CD4-positive, CD25-positive, alpha-beta regulatory T cell (primary cell): ENCODE results near the gene CCDC187. TPM values are rescaled to one million over a fixed set of nuclear protein-coding genes. Genes with fewer than 3 reads are reported as not detected.

ENCODE experiments used
- ATAC-seq, 2 donors: fragments of 150-1000 bp; cut with Tn5 transposase; one replicate each; pipeline ENCODE4 v1.10.0; 2021; ENCODE audit warnings: low read depth in 2 of 2, moderate number of reproducible peaks in 2 of 2, moderate library complexity in 1 of 2
- DNase-seq, 3 donors: peaks; one replicate each; pipeline versions ENCODE4 v3.0.0 to v3.0.0-alpha.2; 2012 to 2022; ENCODE audit warnings: mixed read lengths in 1 of 3
- H3K27ac ChIP-seq: one replicate; pipeline ENCODE4 v1.7.0; 2013; ENCODE audit warnings: mild to moderate bottlenecking, low read length; ENCODE audit not compliant: insufficient read depth, poor library complexity, severe bottlenecking
- H3K27me3 ChIP-seq: one replicate; pipeline ENCODE4 v1.7.0; 2013; ENCODE audit warnings: low read length; ENCODE audit not compliant: control insufficient read depth, insufficient read depth
- H3K36me3 ChIP-seq: one replicate; pipeline ENCODE4 v1.7.0; 2013; ENCODE audit warnings: mild to moderate bottlenecking, low read length, moderate library complexity; ENCODE audit not compliant: control insufficient read depth, insufficient read depth
- H3K4me1 ChIP-seq: 2 replicates; pipeline ENCODE4 v1.7.0; 2013; ENCODE audit warnings: mild to moderate bottlenecking, low read length; ENCODE audit not compliant: insufficient read depth, control insufficient read depth, poor library complexity, severe bottlenecking
- H3K4me3 ChIP-seq: one replicate; pipeline ENCODE4 v1.7.0; 2013; ENCODE audit warnings: low read depth, mild to moderate bottlenecking, low read length, moderate library complexity
- H3K9me3 ChIP-seq, 2 experiments: 1 replicate in 1 of 2; 2 replicates in 1 of 2; pipeline ENCODE4 v1.7.0; 2013; ENCODE audit warnings: low read length in 2 of 2, mild to moderate bottlenecking in 1 of 2, moderate library complexity in 1 of 2; ENCODE audit not compliant: control insufficient read depth in 2 of 2
- H3K27ac Mint-ChIP-seq, 3 donors: one replicate each; pipeline ENCODE4 v1.8.0; 2020 to 2022; ENCODE audit warnings: mild to moderate bottlenecking in 3 of 3, mixed read lengths in 3 of 3, moderate library complexity in 2 of 3
- H3K27me3 Mint-ChIP-seq: one replicate; pipeline ENCODE4 v1.8.0; 2022; ENCODE audit warnings: mild to moderate bottlenecking, mixed read lengths
- H3K36me3 Mint-ChIP-seq: one replicate; pipeline ENCODE4 v1.8.0; 2020; ENCODE audit warnings: mixed read lengths
- H3K4me1 Mint-ChIP-seq, 4 donors: one replicate each; pipeline ENCODE4 v1.8.0; 2020 to 2022; ENCODE audit warnings: mixed read lengths in 4 of 4, mild to moderate bottlenecking in 1 of 4
- H3K4me3 Mint-ChIP-seq, 4 donors: one replicate each; pipeline ENCODE4 v1.8.0; 2020 to 2022; ENCODE audit warnings: mild to moderate bottlenecking in 4 of 4, mixed read lengths in 4 of 4, moderate library complexity in 3 of 4
- H3K9me3 Mint-ChIP-seq, 7 donors: one replicate each; pipeline ENCODE4 v1.8.0; 2020 to 2022; ENCODE audit warnings: mixed read lengths in 7 of 7, mild to moderate bottlenecking in 3 of 7, moderate library complexity in 2 of 7
- polyA plus RNA-seq, 4 donors: library from polyadenylated mRNA; unstranded; fragments of 300-500 nt; fragmentation: Illumina TruSeq; gene quantifications; one replicate each; pipeline ENCODE4 v1.2.3, GENCODE V29; 2021
- total RNA-seq: library from RNA; stranded (reverse); gene quantifications from one replicate; pipeline ENCODE4 v1.2.3, GENCODE V29; 2022

Gene CCDC187
- total and polyA plus RNA-seq, 5 donors from 2014 or later = not detected

DNA sequence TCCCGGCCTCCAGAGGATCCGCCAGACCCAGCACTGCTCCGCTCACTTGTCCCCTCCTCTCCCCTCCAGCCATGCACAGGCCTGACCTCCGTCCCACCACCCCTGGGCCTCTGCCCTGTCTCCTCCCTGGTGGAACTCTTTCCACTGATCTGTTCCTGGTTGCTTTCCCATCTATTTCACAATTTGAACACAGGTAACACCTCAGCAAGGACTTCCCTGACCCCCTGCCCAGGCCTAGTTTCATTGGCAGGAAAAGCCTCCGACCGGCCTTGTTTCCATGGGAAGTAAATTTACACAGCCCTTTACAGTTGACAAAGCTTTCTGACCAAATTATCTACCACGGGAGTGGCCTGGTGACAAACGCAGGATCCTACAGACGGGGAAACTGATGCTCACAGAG, 73.1 kb downstream of the CCDC187 start:
- H3K9me3 Mint-ChIP-seq = peaks cover 0 to 1% (median 0%) of the 10 kb centered on the region in 7 donors
- H3K36me3 ChIP-seq = peaks cover 5% of the 10 kb centered on the region

GRCh38 chr9:136230365-136230764, 73.5 kb downstream of the CCDC187 start:
- Mint-ChIP-seq H3K27ac (peak overlapping the region in 2 of 3 donors; percentile 35 to 51), H3K27me3 (no peaks in the 10 kb centered on the region), H3K4me3 (peak overlapping the region in 1 of 4 donors; percentile 31), H3K36me3 (peaks cover 20% of the 10 kb centered on the region), H3K4me1 (peaks cover 3 to 67% (median 23%) of the 10 kb centered on the region in 4 donors), H3K9me3 (peaks cover 0 to 1% (median 0%) of the 10 kb centered on the region in 7 donors)
- DNase-seq = no peak
- H3K27ac ChIP-seq = no peak overlapping the region
- H3K4me3 ChIP-seq = no peak overlapping the region
- H3K9me3 ChIP-seq = no peaks in the 10 kb centered on the region
- peaks cover 14% of the 10 kb centered on the region for H3K4me1 ChIP-seq
- no peak for ATAC-seq
- H3K36me3 ChIP-seq = peaks cover 2% of the 10 kb centered on the region
- no peaks in the 10 kb centered on the region for H3K27me3 ChIP-seq

More for the DNA sequence above, 73.1 kb downstream of the CCDC187 start:
- no peak for DNase-seq
- H3K4me3 Mint-ChIP-seq = peak overlapping the region in 1 of 4 donors; percentile 26
- Histone ChIP-seq H3K4me1 (peaks cover 14% of the 10 kb centered on the region), H3K27ac (no peak overlapping the region), H3K27me3 (no peaks in the 10 kb centered on the region), H3K9me3 (no peaks in the 10 kb centered on the region), H3K4me3 (no peak overlapping the region)
- H3K27ac Mint-ChIP-seq = peak overlapping the region in 2 of 3 donors; percentile 35 to 95
- no peaks in the 10 kb centered on the region for H3K27me3 Mint-ChIP-seq
- H3K4me1 Mint-ChIP-seq = peaks cover 3 to 63% (median 23%) of the 10 kb centered on the region in 4 donors
- peaks cover 20% of the 10 kb centered on the region for H3K36me3 Mint-ChIP-seq
- ATAC-seq = no peak

DNA sequence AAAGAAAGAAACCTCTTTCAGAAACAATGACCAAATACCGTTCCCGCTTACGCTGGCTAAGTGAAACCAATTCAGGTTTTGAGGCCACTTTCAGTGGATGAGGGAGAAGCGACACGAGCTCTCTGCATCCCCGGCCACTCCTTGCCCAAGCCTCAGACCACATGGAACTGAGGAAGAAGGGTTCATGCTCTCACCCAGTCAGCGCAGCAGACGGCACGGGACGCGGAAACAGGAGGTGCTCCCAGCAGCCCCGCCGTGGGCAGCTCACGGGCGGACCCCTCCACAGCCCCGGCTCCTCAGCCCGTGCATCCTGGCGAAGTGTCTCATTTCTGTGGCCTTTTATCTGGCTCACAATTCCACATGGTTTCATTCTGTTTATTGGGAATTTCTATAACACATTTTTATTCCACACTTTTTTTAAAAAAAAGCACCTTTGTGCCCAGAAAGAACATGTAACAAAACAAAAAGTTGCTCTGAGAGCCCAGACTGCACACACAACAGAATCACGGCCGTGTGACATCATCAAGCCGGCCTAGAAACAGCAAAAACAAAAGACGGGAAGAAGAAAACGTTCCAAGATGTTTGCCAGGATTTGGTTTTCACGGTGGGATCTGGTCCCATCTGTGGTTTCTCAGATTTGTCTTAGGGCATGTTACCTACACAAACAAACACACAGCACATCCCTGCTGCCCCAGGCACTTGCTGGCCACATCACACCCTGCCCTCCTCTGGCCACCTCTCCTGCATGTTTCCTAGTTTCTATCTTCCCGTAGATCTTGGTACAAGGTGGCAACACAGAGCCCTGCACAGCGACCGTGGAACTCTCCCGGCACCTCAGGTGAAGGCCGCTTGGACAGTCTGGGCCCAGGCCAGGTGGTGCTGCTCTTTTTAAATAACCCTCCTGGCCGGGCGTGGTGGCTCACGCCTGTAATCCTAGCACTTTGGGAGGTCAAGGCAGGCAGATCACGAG, 74.5 kb downstream of the CCDC187 start:
- H3K4me3 ChIP-seq = no peak overlapping the region
- Mint-ChIP-seq H3K27me3 (no peaks in the 10 kb centered on the region), H3K9me3 (peaks cover 0 to 4% (median 0%) of the 10 kb centered on the region in 7 donors), H3K4me3 (no peak overlapping the region), H3K36me3 (peaks cover 19% of the 10 kb centered on the region), H3K27ac (peak overlapping the region in 1 of 3 donors; percentile 71), H3K4me1 (peaks cover 3 to 67% (median 20%) of the 10 kb centered on the region in 4 donors)
- no peak for ATAC-seq
- H3K36me3 ChIP-seq = peaks cover 2% of the 10 kb centered on the region
- no peaks in the 10 kb centered on the region for H3K9me3 ChIP-seq
- peaks cover 14% of the 10 kb centered on the region for H3K4me1 ChIP-seq
- H3K27me3 ChIP-seq = no peaks in the 10 kb centered on the region
- DNase-seq = no peak
- H3K27ac ChIP-seq = no peak overlapping the region

DNA sequence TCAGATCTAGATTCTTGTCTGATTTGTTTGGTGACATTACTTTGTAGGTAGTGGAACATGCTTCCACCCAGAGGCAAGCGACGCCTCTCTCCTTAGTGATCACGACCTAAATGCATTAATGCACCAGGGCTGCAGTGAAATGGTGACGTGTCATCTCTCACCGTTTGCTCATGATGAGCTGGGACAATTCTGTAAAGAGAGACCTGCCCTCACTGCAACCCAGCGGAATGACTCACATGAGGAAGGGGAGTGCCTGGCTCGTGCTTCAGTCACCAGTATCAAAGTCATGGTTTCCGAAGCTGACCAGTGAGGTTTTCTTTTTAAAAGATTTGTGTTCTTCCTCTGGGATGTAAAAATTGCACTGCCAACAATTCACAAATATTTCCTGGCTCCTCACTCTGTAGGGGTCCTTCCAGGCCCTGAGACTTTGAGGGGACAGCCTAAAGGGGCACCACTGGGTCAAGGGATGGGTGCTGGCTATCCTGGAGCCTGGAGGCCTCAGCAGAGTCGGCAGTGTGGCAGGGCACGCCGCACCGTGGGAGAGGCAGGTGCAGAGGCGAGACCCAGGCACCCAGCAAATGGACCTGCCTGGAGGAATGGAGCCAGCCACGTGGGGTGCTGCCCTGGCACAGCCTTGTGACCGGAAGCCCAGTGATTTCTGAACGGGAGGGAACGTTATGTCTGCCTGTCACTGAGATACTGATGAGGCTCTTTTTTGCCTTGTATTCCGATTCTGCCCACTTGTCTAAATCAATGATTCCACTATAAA, 75.6 kb downstream of the CCDC187 start:
- H3K36me3 Mint-ChIP-seq = peaks cover 20% of the 10 kb centered on the region
- H3K4me3 ChIP-seq = no peak overlapping the region
- H3K9me3 ChIP-seq = no peaks in the 10 kb centered on the region
- no peak overlapping the region for H3K4me3 Mint-ChIP-seq
- H3K27ac ChIP-seq = no peak overlapping the region
- H3K27me3 ChIP-seq = no peaks in the 10 kb centered on the region
- H3K36me3 ChIP-seq = peaks cover 9% of the 10 kb centered on the region
- peak overlapping the region in 1 of 3 donors; percentile 62 for H3K27ac Mint-ChIP-seq
- peaks cover 3 to 59% (median 15%) of the 10 kb centered on the region in 4 donors for H3K4me1 Mint-ChIP-seq
- DNase-seq (no peak), ATAC-seq (no peak)
- peaks cover 0 to 4% (median 0%) of the 10 kb centered on the region in 7 donors for H3K9me3 Mint-ChIP-seq
- peaks cover 14% of the 10 kb centered on the region for H3K4me1 ChIP-seq
- no peaks in the 10 kb centered on the region for H3K27me3 Mint-ChIP-seq

DNA sequence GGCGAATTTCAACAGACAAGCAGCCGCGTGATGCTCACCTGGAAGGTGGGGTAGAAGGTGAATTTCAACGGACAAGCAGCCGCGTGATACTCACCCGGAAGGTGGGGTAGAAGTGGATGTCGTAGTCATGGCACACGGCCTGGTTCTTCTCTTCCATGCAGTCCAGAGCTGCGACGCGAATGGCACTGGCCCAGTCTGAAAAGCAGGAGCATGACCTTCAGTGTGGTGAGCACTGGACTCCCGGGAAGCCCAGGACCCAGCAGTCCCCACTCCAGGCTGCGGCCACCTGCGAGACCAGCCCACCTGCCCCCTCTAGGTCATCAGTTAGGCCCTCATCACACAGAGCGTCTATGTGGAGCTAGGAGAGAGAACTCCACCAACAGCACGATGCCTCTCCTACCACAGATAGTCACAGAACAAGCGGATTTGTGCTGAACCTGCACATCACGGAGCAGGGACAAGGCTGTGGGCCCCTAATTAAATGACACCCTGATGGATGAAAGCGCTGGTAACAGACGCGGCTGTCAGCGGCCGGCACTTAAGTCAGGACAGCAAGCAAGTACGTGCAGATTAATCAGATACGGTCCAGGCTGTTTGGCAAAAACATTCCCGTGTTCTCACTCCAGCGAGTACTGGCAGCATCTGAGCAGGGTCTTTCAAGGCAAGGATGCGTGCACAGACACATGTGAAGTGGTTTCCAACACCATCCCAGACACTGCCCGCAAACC, 77.0 kb downstream of the CCDC187 start:
- ATAC-seq (no peak), DNase-seq (no peak)
- Mint-ChIP-seq H3K9me3 (peaks cover 0 to 4% (median 0%) of the 10 kb centered on the region in 7 donors), H3K4me3 (no peak overlapping the region), H3K27me3 (no peaks in the 10 kb centered on the region), H3K36me3 (peaks cover 24% of the 10 kb centered on the region), H3K27ac (peak overlapping the region in 1 of 3 donors; percentile 95), H3K4me1 (peaks cover 0 to 49% (median 8%) of the 10 kb centered on the region in 4 donors)
- no peaks in the 10 kb centered on the region for H3K27me3 ChIP-seq
- H3K27ac ChIP-seq = no peak overlapping the region
- no peak overlapping the region for H3K4me3 ChIP-seq
- H3K9me3 ChIP-seq = no peaks in the 10 kb centered on the region
- peaks cover 17% of the 10 kb centered on the region for H3K36me3 ChIP-seq
- H3K4me1 ChIP-seq = peaks cover 6% of the 10 kb centered on the region

GRCh38 chr9:136225748-136226679, 77.9 kb downstream of the CCDC187 start:
- Histone ChIP-seq H3K4me3 (no peak overlapping the region), H3K27ac (peak overlapping the region; percentile 82), H3K4me1 (no peaks in the 10 kb centered on the region), H3K36me3 (peaks cover 19% of the 10 kb centered on the region), H3K27me3 (no peaks in the 10 kb centered on the region), H3K9me3 (no peaks in the 10 kb centered on the region)
- H3K4me1 Mint-ChIP-seq = peaks cover 0 to 41% (median 4%) of the 10 kb centered on the region in 4 donors
- peaks cover 26% of the 10 kb centered on the region for H3K36me3 Mint-ChIP-seq
- peak overlapping the region; percentile 76 to 95 (median 90) for H3K27ac Mint-ChIP-seq
- peak overlapping the region; percentile 38 to 77 (median 58) for H3K4me3 Mint-ChIP-seq
- H3K27me3 Mint-ChIP-seq = no peaks in the 10 kb centered on the region
- peaks cover 0 to 4% (median 0%) of the 10 kb centered on the region in 7 donors for H3K9me3 Mint-ChIP-seq
- peak; percentile 64 to 71 for ATAC-seq
- peak; percentile 36 to 72 (median 70) for DNase-seq
